MCF 10A (cell line): Measurements from ENCODE around the gene PKNOX2. TPM values are rescaled to one million over a fixed set of nuclear protein-coding genes. Genes with fewer than 3 reads are reported as not detected.
A peak's percentile ranks its signal among the peaks of the same experiment; 100 is the strongest.

Experiments used
- BruUV-seq: library from RNA; stranded (reverse); fragments of 400-500 nt; replicated peaks from 2 replicates; lab custom pipeline; 2021; lab: Mats Ljungman, UMichigan
- CTCF ChIA-PET: fragments of 300-600 bp; sonication (Branson Sonifier 250); formaldehyde crosslinking; extraction: SDS; loops from one replicate; lab custom pipeline; 2021; ENCODE audit warnings: antibody characterized with exemption, inconsistent platforms; lab: Yijun Ruan, JAX
- POLR2A ChIA-PET: fragments of 300-600, 350-650 bp; sonication (Branson Sonifier 250); formaldehyde crosslinking; extraction: SDS; loops from one replicate; lab custom pipeline; 2020; ENCODE audit warnings: antibody characterized with exemption, inconsistent platforms; lab: Yijun Ruan, JAX
- DNase-seq: peaks from one replicate; pipeline ENCODE4 v3.0.0-alpha.2; 2018; ENCODE audit not compliant: unreplicated experiment
- H3K27ac Mint-ChIP-seq: one replicate; pipeline ENCODE4 v1.8.0; 2022; ENCODE audit warnings: mild to moderate bottlenecking, low read depth, mixed read lengths; ENCODE audit not compliant: unreplicated experiment
- H3K27me3 Mint-ChIP-seq: one replicate; pipeline ENCODE4 v1.8.0; 2022; ENCODE audit warnings: mixed read lengths; ENCODE audit not compliant: insufficient read depth, unreplicated experiment
- H3K36me3 Mint-ChIP-seq: one replicate; pipeline ENCODE4 v1.8.0; 2022; ENCODE audit warnings: mild to moderate bottlenecking, moderate library complexity, mixed read lengths; ENCODE audit not compliant: insufficient read depth, unreplicated experiment
- H3K4me1 Mint-ChIP-seq: one replicate; pipeline ENCODE4 v1.8.0; 2022; ENCODE audit warnings: mixed read lengths; ENCODE audit not compliant: insufficient read depth, unreplicated experiment
- H3K4me3 Mint-ChIP-seq: one replicate; pipeline ENCODE4 v1.8.0; 2022; ENCODE audit warnings: mild to moderate bottlenecking, moderate library complexity, mixed read lengths; ENCODE audit not compliant: unreplicated experiment
- H3K9me3 Mint-ChIP-seq: one replicate; pipeline ENCODE4 v1.8.0; 2022; ENCODE audit warnings: mixed read lengths; ENCODE audit not compliant: unreplicated experiment
- CTCF ChIP-seq: fragments of 200-600 bp; IDR thresholded peaks from one replicate; pipeline ENCODE4 v1.8.0; 2022; ENCODE audit warnings: antibody characterized with exemption, mild to moderate bottlenecking; ENCODE audit not compliant: unreplicated experiment
- intact Hi-C: fragments of 100-400 bp; cut with micrococcal nuclease; formaldehyde crosslinking; loops from 2 replicates; pipeline ENCODE4 v1.14.1; 2022
- total RNA-seq: library from RNA; stranded (reverse); gene quantifications from 2 replicates; pipeline ENCODE4 v1.2.3, GENCODE V29; 2022

The PKNOX2 gene
- total RNA-seq, 1 experiment from 2014 or later = not detected

GRCh38 chr11:125165843-125166763 is 1.6 kb downstream of the PKNOX2 start:
- intact Hi-C loops = no loop called here
- no peak for DNase-seq
- no peaks in the 10 kb centered on the region for H3K36me3 Mint-ChIP-seq
- H3K4me3 Mint-ChIP-seq = peak overlapping the region; percentile 92
- H3K9me3 Mint-ChIP-seq = no peaks in the 10 kb centered on the region
- ChIA-PET POLR2A (no interaction called here), CTCF (interaction anchor here (0.6 to 14.8 kb wide), 8 partner anchors 25 to 1567 kb away, joined by 3 to 192 read pairs (median 4); no protein-coding TSS in a partner anchor)
- H3K27ac Mint-ChIP-seq = no peak overlapping the region
- TF ChIP-seq CTCF = no peak
- H3K4me1 Mint-ChIP-seq = peaks cover 6% of the 10 kb centered on the region
- BruUV-seq = no TSS peak
- peaks cover 16% of the 10 kb centered on the region for H3K27me3 Mint-ChIP-seq

GRCh38 chr11:125166764-125167291 is 2.3 kb downstream of the PKNOX2 start:
- POLR2A ChIA-PET = no interaction called here
- no peak for DNase-seq
- no TSS peak for BruUV-seq
- H3K9me3 Mint-ChIP-seq = no peaks in the 10 kb centered on the region
- peaks cover 16% of the 10 kb centered on the region for H3K27me3 Mint-ChIP-seq
- intact Hi-C loops = no loop called here
- peaks cover 6% of the 10 kb centered on the region for H3K4me1 Mint-ChIP-seq
- CTCF ChIA-PET = interaction anchor here (0.7 to 14.8 kb wide), 5 partner anchors 180 to 1220 kb away, joined by 3 to 192 read pairs (median 4); no protein-coding TSS in a partner anchor
- no peak overlapping the region for H3K4me3 Mint-ChIP-seq
- no peaks in the 10 kb centered on the region for H3K36me3 Mint-ChIP-seq
- H3K27ac Mint-ChIP-seq = no peak overlapping the region
- TF ChIP-seq CTCF = no peak

- no peak overlapping the region for H3K27ac Mint-ChIP-seq
- peaks cover 16% of the 10 kb centered on the region for H3K27me3 Mint-ChIP-seq
- CTCF ChIA-PET = interaction anchor here (0.7 to 14.8 kb wide), 5 partner anchors 15 to 1221 kb away, joined by 3 to 192 read pairs (median 4); no protein-coding TSS in a partner anchor
- H3K4me3 Mint-ChIP-seq = no peak overlapping the region
- intact Hi-C loops = no loop called here
- H3K9me3 Mint-ChIP-seq = no peaks in the 10 kb centered on the region
- no peak for DNase-seq
- TF ChIP-seq CTCF = no peak
- no peaks in the 10 kb centered on the region for H3K36me3 Mint-ChIP-seq
- peaks cover 6% of the 10 kb centered on the region for H3K4me1 Mint-ChIP-seq
- POLR2A ChIA-PET = no interaction called here
- BruUV-seq = no TSS peak
Measured at GRCh38 chr11:125167292-125167953, 2.9 kb downstream of the PKNOX2 start.
